ENCODE data around the gene KLK7.

GRCh38 chr19:51027873-51028272 is 44.2 kb upstream of the KLK7 start:
- TF ChIP-seq EZH2 (IDR thresholded peaks at IDR 0.05; ENCODE audit: low read length, unreplicated experiment) (no peak), CTCF (conservative IDR thresholded peaks at IDR 0.05; ENCODE audit: low read depth, low read length) (no peak)

Measured in PC-3 (cell line).